Esophagus squamous epithelium (tissue), 5 donors: ENCODE measurements around the gene TBC1D8B. TPM values are rescaled to one million over a fixed set of nuclear protein-coding genes. Genes with fewer than 3 reads are reported as not detected.
A peak's percentile ranks its signal among the peaks of the same experiment; 100 is the strongest.

ENCODE experiments used
- DNase-seq: peaks from one replicate; lab custom pipeline; 2025; lab: John Stamatoyannopoulos, UW
- H3K27ac ChIP-seq, 4 donors: fragments of 200-600 bp; sonication (generic); one replicate each; pipeline ENCODE4 v1.5.1; 2016 to 2019; ENCODE audit warnings: mild to moderate bottlenecking in 1 of 4
- H3K27me3 ChIP-seq, 4 donors: fragments of 200-600 bp; sonication (generic); 1 replicate in 3 of 4; 2 replicates in 1 of 4; pipeline versions ENCODE4 v1.5.1 to v1.6.0; 2017 to 2021; ENCODE audit warnings: antibody characterized with exemption in 1 of 4
- H3K36me3 ChIP-seq, 3 donors: fragments of 200-600 bp; sonication (generic); one replicate each; pipeline ENCODE4 v1.5.1; 2016 to 2019
- H3K4me1 ChIP-seq, 3 donors: fragments of 200-600 bp; sonication (generic); one replicate each; pipeline ENCODE4 v1.5.1; 2017 to 2019
- H3K4me3 ChIP-seq, 4 donors: fragments of 200-600 bp; sonication (generic); 1 replicate in 3 of 4; 2 replicates in 1 of 4; pipeline ENCODE4 v1.5.1; 2016 to 2019; ENCODE audit warnings: mild to moderate bottlenecking in 2 of 4, moderate library complexity in 1 of 4
- H3K9me3 ChIP-seq, 3 donors: fragments of 200-600 bp; sonication (generic); one replicate each; pipeline ENCODE4 v1.5.1; 2016 to 2019
- CTCF ChIP-seq, 6 experiments: fragments of 450-650 bp in 4 of 6; fragments of 200-600 bp in 2 of 6; sonication (generic) in 2 of 6; IDR thresholded peaks; one replicate each; pipeline ENCODE4 v1.5.1; 2016 to 2019; ENCODE audit warnings: antibody characterized with exemption in 6 of 6, mild to moderate bottlenecking in 4 of 6, moderate library complexity in 4 of 6
- POLR2A ChIP-seq, 4 donors: fragments of 450-650 bp; IDR thresholded peaks; one replicate each; pipeline ENCODE4 v1.6.1; 2017; ENCODE audit warnings: antibody characterized with exemption in 4 of 4, mild to moderate bottlenecking in 4 of 4, moderate library complexity in 3 of 4
- WGBS, 2 donors: methylation state at CpG; one replicate each; pipeline ENCODE4 v1.1.5; 2018; 5-methylcytosine and 5-hydroxymethylcytosine counted together
- intact Hi-C: fragments of 100-400 bp; cut with DNase I; formaldehyde crosslinking; loops from one replicate; pipeline ENCODE4 v1.15.0; 2022
- total RNA-seq, 4 donors: library from RNA; depleted of rRNA; stranded (reverse); fragments of >200 nt; gene quantifications; one replicate each; pipeline ENCODE4 v1.1.0, GENCODE V29; 2016
- donor health status: DM: yes; HTN: yes; CAD: no.

TBC1D8B gene
- total RNA-seq, 4 donors from 2014 or later = 2.3 to 3.9 (median 3.4) TPM

GRCh38 chrX:106898462-106898861, 96.0 kb downstream of the TBC1D8B start:
- no peaks in the 10 kb centered on the region for H3K9me3 ChIP-seq
- H3K4me1 ChIP-seq = peaks cover 0 to 17% (median 0%) of the 10 kb centered on the region in 3 donors
- H3K4me3 ChIP-seq = no peak overlapping the region
- no peaks in the 10 kb centered on the region for H3K36me3 ChIP-seq
- TF ChIP-seq POLR2A (IDR thresholded peaks at IDR 0.05) (no peak), CTCF (IDR thresholded peaks at IDR 0.05) (peak in 3 of 6 experiments; percentile 21 to 39 (median 29))
- DNase-seq = no peak
- no peak overlapping the region for H3K27ac ChIP-seq
- WGBS, 2 donors = 21 to 25% methylated on average over 1 of the region's 1 CpG
- intact Hi-C loops = no loop called here
- peaks cover 0 to 18% (median 0%) of the 10 kb centered on the region in 4 donors for H3K27me3 ChIP-seq

- intact Hi-C loops = no loop called here
- TF ChIP-seq CTCF (IDR thresholded peaks at IDR 0.05) (no peak), POLR2A (IDR thresholded peaks at IDR 0.05) (no peak)
- H3K4me1 ChIP-seq = peaks cover 0 to 17% (median 0%) of the 10 kb centered on the region in 3 donors
- WGBS, 2 donors = 42 to 44% methylated on average over 2 of the region's 2 CpGs
- H3K27me3 ChIP-seq = peaks cover 0 to 14% (median 0%) of the 10 kb centered on the region in 4 donors
- H3K9me3 ChIP-seq = no peaks in the 10 kb centered on the region
- H3K36me3 ChIP-seq = no peaks in the 10 kb centered on the region
- H3K4me3 ChIP-seq = no peak overlapping the region
- H3K27ac ChIP-seq = no peak overlapping the region
- no peak for DNase-seq
Measured at GRCh38 chrX:106899276-106899675, 96.8 kb downstream of the TBC1D8B start.

- 60% methylated on average over 1 of the region's 1 CpG; no CpG with 5 or more reads in 1 of the 2 donors for WGBS, 2 donors
- no peak for DNase-seq
- no peak overlapping the region for H3K4me3 ChIP-seq
- H3K27ac ChIP-seq = no peak overlapping the region
- H3K27me3 ChIP-seq = peaks cover 0 to 14% (median 0%) of the 10 kb centered on the region in 4 donors
- peaks cover 0 to 12% (median 0%) of the 10 kb centered on the region in 3 donors for H3K4me1 ChIP-seq
- intact Hi-C loops = no loop called here
- no peaks in the 10 kb centered on the region for H3K9me3 ChIP-seq
- H3K36me3 ChIP-seq = no peaks in the 10 kb centered on the region
- no peak for TF ChIP-seq POLR2A (IDR thresholded peaks at IDR 0.05)
Measured at GRCh38 chrX:106899841-106900240, 97.4 kb downstream of the TBC1D8B start.

- no peak overlapping the region for H3K4me3 ChIP-seq
- intact Hi-C loops = no loop called here
- no peaks in the 10 kb centered on the region for H3K9me3 ChIP-seq
- DNase-seq = no peak
- H3K27me3 ChIP-seq = peaks cover 0 to 14% (median 0%) of the 10 kb centered on the region in 4 donors
- no peak overlapping the region for H3K27ac ChIP-seq
- WGBS, 2 donors = 65 to 100% methylated on average over 1 to 3 of the region's 3 CpGs
- H3K36me3 ChIP-seq = no peaks in the 10 kb centered on the region
- TF ChIP-seq POLR2A (IDR thresholded peaks at IDR 0.05) = no peak
- no peak for TF ChIP-seq CTCF (IDR thresholded peaks at IDR 0.05)
- H3K4me1 ChIP-seq = no peaks in the 10 kb centered on the region
Measured at GRCh38 chrX:106901341-106901740, 98.9 kb downstream of the TBC1D8B start.

- 53 to 60% methylated on average over 2 to 3 of the region's 4 CpGs for WGBS, 2 donors
- TF ChIP-seq CTCF (IDR thresholded peaks at IDR 0.05) (no peak), POLR2A (IDR thresholded peaks at IDR 0.05) (no peak)
- intact Hi-C loops = no loop called here
Measured at GRCh38 chrX:106901781-106902219, 99.3 kb downstream of the TBC1D8B start.

More at GRCh38 chrX:106901781-106902219, 99.3 kb downstream of the TBC1D8B start:
- Histone ChIP-seq H3K36me3 (no peaks in the 10 kb centered on the region), H3K27ac (no peak overlapping the region), H3K9me3 (no peaks in the 10 kb centered on the region), H3K4me3 (no peak overlapping the region), H3K27me3 (peaks cover 0 to 14% (median 0%) of the 10 kb centered on the region in 4 donors), H3K4me1 (no peaks in the 10 kb centered on the region)
- DNase-seq = no peak
